ENCODE measurements around the gene OBSCN.

- TF ChIP-seq CTCF (IDR thresholded peaks at IDR 0.05; ENCODE audit: insufficient read depth, low read length) (no peak), REST (IDR thresholded peaks at IDR 0.05; ENCODE audit: insufficient replicate concordance, low read depth) (no peak), POLR2AphosphoS5 (IDR thresholded peaks at IDR 0.05; ENCODE audit: low read depth) (no peak), GABPA (IDR thresholded peaks at IDR 0.05; ENCODE audit: low read depth) (no peak)
Observed at GRCh38 chr1:228241259-228241658, 33.4 kb downstream of the OBSCN start.

All from HL-60 (cell line).